HS-27A (cell line): ENCODE data around the gene SNRPD3.
"Not testable (repeated sequence)": the region's sequence is repeated elsewhere in the genome, so short reads cannot be mapped to it uniquely, and the experiment has no call there.

Experiments
- DNase-seq: peaks from one replicate; pipeline ENCODE4 v3.0.0-alpha.2; 2012; ENCODE audit warnings: low read depth, missing footprints

Gene SNRPD3

GRCh38 chr22:24532075-24532474 is 23.7 kb upstream of the SNRPD3 start:
- DNase-seq = no peak

GRCh38 chr22:24535348-24535747 is 20.5 kb upstream of the SNRPD3 start:
- DNase-seq = no peak

- DNase-seq = no peak
Observed at GRCh38 chr22:24536089-24536488, 19.7 kb upstream of the SNRPD3 start.

- DNase-seq = no peak
Observed at GRCh38 chr22:24540470-24540869, 15.3 kb upstream of the SNRPD3 start.

- no peak for DNase-seq
Observed at GRCh38 chr22:24541681-24542515, 13.9 kb upstream of the SNRPD3 start.

GRCh38 chr22:24542641-24543040 is 13.2 kb upstream of the SNRPD3 start:
- DNase-seq = no peak

GRCh38 chr22:24543185-24543601 is 12.6 kb upstream of the SNRPD3 start:
- no peak for DNase-seq

GRCh38 chr22:24543679-24544243 is 12.0 kb upstream of the SNRPD3 start:
- DNase-seq = no peak

- DNase-seq = no peak
Observed at GRCh38 chr22:24548812-24549211, 7.0 kb upstream of the SNRPD3 start.

- no peak for DNase-seq
Observed at GRCh38 chr22:24550028-24550901, 5.5 kb upstream of the SNRPD3 start.

GRCh38 chr22:24550902-24551435 is 4.8 kb upstream of the SNRPD3 start:
- no peak for DNase-seq

- not testable (repeated sequence) for DNase-seq
Observed at GRCh38 chr22:24552503-24553286, 3.1 kb upstream of the SNRPD3 start.

- no peak for DNase-seq
Observed at GRCh38 chr22:24553597-24554312, 2.0 kb upstream of the SNRPD3 start.

GRCh38 chr22:24554313-24555164 is 1.3 kb upstream of the SNRPD3 start, which contains the start of gene GUCD1:
Gene GUCD1, minus strand, starts transcription at chr22:24555138. Its CDS starts 147 bp downstream, at chr22:24554991.
- peak; percentile 22 for DNase-seq

- no peak for DNase-seq
Observed at GRCh38 chr22:24559471-24559870, 3.7 kb downstream of the SNRPD3 start.

GRCh38 chr22:24563246-24563645 is 7.4 kb downstream of the SNRPD3 start:
- no peak for DNase-seq

- no peak for DNase-seq
Observed at GRCh38 chr22:24564376-24565058, 8.7 kb downstream of the SNRPD3 start.

GRCh38 chr22:24565077-24565476 is 9.3 kb downstream of the SNRPD3 start:
- DNase-seq = no peak

GRCh38 chr22:24566899-24567511 is 11.2 kb downstream of the SNRPD3 start:
- no peak for DNase-seq
